Neural cell (in vitro differentiated cells): ENCODE data around the gene PCGF3. TPM values are rescaled to one million over a fixed set of nuclear protein-coding genes. Genes with fewer than 3 reads are reported as not detected.

Experiments
- H2AFZ ChIP-seq: fragments of 200-600, 300-800 bp; sonication (generic), shearing (Covaris generic); 2 replicates; pipeline ENCODE4 v1.6.0; 2014; ENCODE audit warnings: low read depth, mild to moderate bottlenecking, antibody characterized with exemption, low read length, moderate library complexity
- H3F3A ChIP-seq: fragments of 200-600 bp; shearing (Covaris generic); 2 replicates; pipeline ENCODE4 v1.6.1; 2016; ENCODE audit warnings: mild to moderate bottlenecking, moderate library complexity, mixed read lengths, antibody characterized with exemption, low read length; ENCODE audit not compliant: insufficient read depth, poor library complexity, severe bottlenecking
- H3K27ac ChIP-seq: fragments of 200-600, 300-800 bp; sonication (generic), shearing (Covaris generic); 2 replicates; pipeline ENCODE4 v1.5.1; 2014; ENCODE audit warnings: mild to moderate bottlenecking, low read length, moderate library complexity
- H3K27me3 ChIP-seq: fragments of 300-800, 200-600 bp; sonication (generic), shearing (Covaris generic); 2 replicates; pipeline ENCODE4 v1.6.0; 2014; ENCODE audit warnings: mild to moderate bottlenecking, low read depth, low read length, moderate library complexity; ENCODE audit not compliant: insufficient read depth
- H3K36me3 ChIP-seq: fragments of 300-800, 200-600 bp; sonication (generic), shearing (Covaris generic); 2 replicates; pipeline ENCODE4 v1.5.1; 2014; ENCODE audit warnings: mild to moderate bottlenecking, antibody characterized with exemption, low read length, moderate library complexity; ENCODE audit not compliant: insufficient read depth
- H3K4me2 ChIP-seq: fragments of 300-800, 200-600 bp; sonication (generic), shearing (Covaris generic); 2 replicates; pipeline ENCODE4 v1.6.0; 2014; ENCODE audit warnings: mild to moderate bottlenecking, low read length
- H3K4me3 ChIP-seq: fragments of 300-800, 200-600 bp; sonication (generic), shearing (Covaris generic); 2 replicates; pipeline ENCODE4 v1.5.1; 2014; ENCODE audit warnings: mild to moderate bottlenecking, low read length, moderate library complexity
- H3K79me2 ChIP-seq: fragments of 200-600 bp; shearing (Covaris generic); replicated peaks from 2 replicates; pipeline ENCODE4 v1.6.0; 2014; ENCODE audit warnings: mild to moderate bottlenecking, low read length, moderate library complexity; ENCODE audit not compliant: insufficient read depth
- H3K9ac ChIP-seq: fragments of 300-800, 200-600 bp; sonication (generic), shearing (Covaris generic); 2 replicates; pipeline ENCODE4 v1.6.1; 2016; ENCODE audit warnings: mild to moderate bottlenecking, low read length, mixed read lengths
- H3K9me2 ChIP-seq: fragments of 200-600 bp; shearing (Covaris generic); 2 replicates; pipeline ENCODE4 v1.6.1; 2016; ENCODE audit warnings: mild to moderate bottlenecking, low read length, mixed read lengths; ENCODE audit not compliant: insufficient read depth
- H3K9me3 ChIP-seq: fragments of 200-600, 300-800 bp; sonication (generic), shearing (Covaris generic); 2 replicates; pipeline ENCODE4 v1.6.1; 2016; ENCODE audit warnings: mild to moderate bottlenecking, mixed run types, low read length, moderate library complexity, mixed read lengths
- H4K20me1 ChIP-seq: fragments of 200-600 bp; shearing (Covaris generic); 2 replicates; pipeline ENCODE4 v1.6.1; 2016; ENCODE audit warnings: mild to moderate bottlenecking, mixed run types; ENCODE audit not compliant: insufficient read depth
- CTCF ChIP-seq: fragments of 450-650 bp; IDR thresholded peaks from 2 replicates; pipeline ENCODE4 v1.5.1; 2014; ENCODE audit warnings: antibody characterized with exemption, mild to moderate bottlenecking, moderate library complexity; ENCODE audit not compliant: poor library complexity, severe bottlenecking
- EP300 ChIP-seq: fragments of 450-650 bp; conservative IDR thresholded peaks from 2 replicates; pipeline ENCODE4 v1.6.1; 2014; ENCODE audit warnings: antibody characterized with exemption, mild to moderate bottlenecking, moderate library complexity; ENCODE audit not compliant: poor library complexity, severe bottlenecking
- EZH2 ChIP-seq: fragments of 200-600, 300-800 bp; shearing (Covaris generic), sonication (generic); IDR thresholded peaks from 2 replicates; pipeline ENCODE4 v1.6.1; 2014; ENCODE audit warnings: antibody characterized with exemption, low read length, borderline replicate concordance, mild to moderate bottlenecking; ENCODE audit not compliant: insufficient read depth, poor library complexity, severe bottlenecking
- MXI1 ChIP-seq: fragments of 450-650 bp; conservative IDR thresholded peaks from 2 replicates; pipeline ENCODE4 v1.6.1; 2014; ENCODE audit warnings: antibody characterized with exemption, mild to moderate bottlenecking; ENCODE audit not compliant: poor library complexity, severe bottlenecking
- POLR2AphosphoS5 ChIP-seq: IDR thresholded peaks from 2 replicates; pipeline ENCODE4 v1.6.1; 2012
- RAD21 ChIP-seq: fragments of 450-650 bp; conservative IDR thresholded peaks from 2 replicates; pipeline ENCODE4 v1.6.1; 2014; ENCODE audit warnings: antibody characterized with exemption, mild to moderate bottlenecking, moderate library complexity
- REST ChIP-seq: IDR thresholded peaks from 2 replicates; pipeline ENCODE4 v1.6.1; 2012; ENCODE audit warnings: borderline replicate concordance
- SMC3 ChIP-seq: fragments of 450-650 bp; conservative IDR thresholded peaks from 2 replicates; pipeline ENCODE4 v1.6.1; 2014; ENCODE audit warnings: antibody characterized with exemption, mild to moderate bottlenecking, moderate library complexity; ENCODE audit not compliant: poor library complexity
- TAF1 ChIP-seq: IDR thresholded peaks from 2 replicates; pipeline ENCODE4 v1.6.1; 2012; ENCODE audit warnings: low read depth
- polyA plus RNA-seq: library from polyadenylated mRNA; depleted of rRNA; stranded (reverse); fragments of >200 nt; gene quantifications from 2 replicates; pipeline ENCODE4 v1.2.3, GENCODE V29; 2014

PCGF3 gene
- polyA plus RNA-seq, 1 donor from 2014 or later = 117 TPM

- no peaks in the 10 kb centered on the region for H3K36me3 ChIP-seq
- H4K20me1 ChIP-seq = no peaks in the 10 kb centered on the region
- H3K9me2 ChIP-seq = no peaks in the 10 kb centered on the region
- H3K27me3 ChIP-seq = no peaks in the 10 kb centered on the region
- no peak for TF ChIP-seq SMC3
- no peak for TF ChIP-seq POLR2AphosphoS5
- TF ChIP-seq MXI1 = no peak
- TF ChIP-seq REST = no peak
- TF ChIP-seq TAF1 = no peak
- no peak for TF ChIP-seq CTCF
- no peak for TF ChIP-seq EP300
- no peak for TF ChIP-seq EZH2
- no peak for TF ChIP-seq RAD21
- no peak overlapping the region for H3K4me2 ChIP-seq
- no peak overlapping the region for H3K27ac ChIP-seq
- H3K9ac ChIP-seq = no peak overlapping the region
- peaks cover 3% of the 10 kb centered on the region for H3K79me2 ChIP-seq
- no peak overlapping the region for H3K4me3 ChIP-seq
- no peaks in the 10 kb centered on the region for H3F3A ChIP-seq
- H2AFZ ChIP-seq = no peak overlapping the region
- H3K9me3 ChIP-seq = no peaks in the 10 kb centered on the region
Measured at GRCh38 chr4:679629-680028, 26.0 kb upstream of the PCGF3 start.

GRCh38 chr4:680091-680490 lies 25.5 kb upstream of the PCGF3 start:
- no peaks in the 10 kb centered on the region for H3K9me2 ChIP-seq
- no peaks in the 10 kb centered on the region for H4K20me1 ChIP-seq
- no peaks in the 10 kb centered on the region for H3K9me3 ChIP-seq
- no peaks in the 10 kb centered on the region for H3F3A ChIP-seq
- peaks cover 2% of the 10 kb centered on the region for H3K79me2 ChIP-seq
- H3K36me3 ChIP-seq = no peaks in the 10 kb centered on the region
- H3K27me3 ChIP-seq = no peaks in the 10 kb centered on the region
- TF ChIP-seq CTCF = no peak
- H3K9ac ChIP-seq = no peak overlapping the region
- H2AFZ ChIP-seq = no peak overlapping the region
- no peak overlapping the region for H3K4me2 ChIP-seq
- no peak overlapping the region for H3K4me3 ChIP-seq
- H3K27ac ChIP-seq = no peak overlapping the region
